Activated T-cell treated with anti-CD3 and anti-CD28 coated beads, Interleukin-2, amount 50 U/mL, for 72 hours (primary cell): ENCODE data around the gene PRAC1. TPM values are rescaled to one million over a fixed set of nuclear protein-coding genes. Genes with fewer than 3 reads are reported as not detected.
"Not testable (repeated sequence)": the region's sequence is repeated elsewhere in the genome, so short reads cannot be mapped to it uniquely, and the experiment has no call there.

Experiments
- ATAC-seq, 2 donors: fragments of 150-1000 bp; cut with Tn5 transposase; replicated peaks in 1 of 2; 2 replicates each; pipeline ENCODE4 v1.10.0; 2021; ENCODE audit warnings: moderate library complexity in 2 of 2, mild to moderate bottlenecking in 1 of 2
- DNase-seq, 2 donors: peaks; one replicate each; pipeline ENCODE4 v3.0.0; 2021 to 2022; ENCODE audit warnings: mixed read lengths in 1 of 2
- H3K27ac Mint-ChIP-seq: one replicate; pipeline ENCODE4 v1.8.0; 2022; ENCODE audit warnings: mild to moderate bottlenecking, moderate library complexity, mixed read lengths
- H3K27me3 Mint-ChIP-seq: one replicate; pipeline ENCODE4 v1.8.0; 2022; ENCODE audit warnings: low read depth, mixed read lengths
- H3K36me3 Mint-ChIP-seq, 2 donors: one replicate each; pipeline ENCODE4 v1.8.0; 2022; ENCODE audit warnings: mixed read lengths in 2 of 2, mild to moderate bottlenecking in 1 of 2; ENCODE audit not compliant: insufficient read depth in 2 of 2
- H3K4me1 Mint-ChIP-seq: one replicate; pipeline ENCODE4 v1.8.0; 2022; ENCODE audit warnings: low read depth, mixed read lengths
- H3K4me3 Mint-ChIP-seq, 2 donors: one replicate each; pipeline ENCODE4 v1.8.0; 2022; ENCODE audit warnings: mild to moderate bottlenecking in 2 of 2, mixed read lengths in 2 of 2, moderate library complexity in 2 of 2
- H3K9me3 Mint-ChIP-seq, 2 donors: one replicate each; pipeline ENCODE4 v1.8.0; 2022; ENCODE audit warnings: mixed read lengths in 2 of 2
- total RNA-seq, 2 donors: library from RNA; stranded (reverse); gene quantifications; one replicate each; pipeline ENCODE4 v1.2.3, GENCODE V29; 2022

PRAC1 gene
- total RNA-seq, 2 donors from 2014 or later, result not detected

DNA sequence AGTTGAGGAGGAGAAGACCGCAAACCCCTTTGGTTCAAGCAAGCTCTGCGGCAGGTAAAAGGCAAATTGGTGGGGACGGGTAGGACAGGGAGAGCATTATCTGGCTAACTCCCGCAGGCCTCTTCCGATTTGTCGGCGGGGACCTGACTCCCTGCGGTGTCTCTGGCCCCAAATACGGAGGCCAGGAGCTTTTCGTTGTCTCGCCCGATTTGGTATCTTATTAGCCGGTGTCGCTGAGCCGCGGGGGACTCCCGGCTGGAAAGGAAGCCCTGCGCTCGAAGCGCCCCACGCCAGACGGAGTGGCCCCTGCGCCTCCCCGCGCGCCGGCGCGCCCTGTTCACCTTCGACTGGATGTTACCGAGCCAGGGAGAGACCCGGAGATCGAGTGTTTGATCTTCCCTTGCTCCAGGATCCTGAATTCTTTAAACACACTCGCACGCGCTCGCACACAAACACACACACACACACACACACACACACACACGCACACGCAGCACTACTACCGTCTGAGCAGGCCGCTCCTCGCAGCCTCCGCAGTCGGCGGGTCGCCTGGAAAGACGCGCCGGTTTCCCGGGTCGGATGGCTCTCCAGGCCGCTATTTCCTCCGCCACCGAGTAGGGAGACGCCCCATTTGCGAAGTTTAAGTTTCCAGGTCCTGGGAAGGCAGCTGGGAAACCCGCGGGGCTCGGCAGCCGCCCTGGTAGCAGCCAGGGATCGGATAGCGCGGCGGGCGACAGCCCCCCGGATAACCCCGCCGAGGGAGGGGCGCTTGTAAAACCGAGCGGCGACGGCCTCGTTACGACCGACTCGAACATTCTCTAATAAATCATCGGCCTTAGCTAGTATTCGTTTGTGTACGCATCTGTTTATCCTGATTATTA is 3.3 kb downstream of the PRAC1 start:
- Mint-ChIP-seq H3K36me3 (no peaks in the 10 kb centered on the region), H3K4me3 (peak overlapping the region; percentile 47 to 81), H3K4me1 (peaks cover 54% of the 10 kb centered on the region), H3K27me3 (peaks cover 80% of the 10 kb centered on the region), H3K9me3 (no peaks in the 10 kb centered on the region), H3K27ac (peak overlapping the region; percentile 42)
- ATAC-seq (no peak), DNase-seq (no peak)

DNA sequence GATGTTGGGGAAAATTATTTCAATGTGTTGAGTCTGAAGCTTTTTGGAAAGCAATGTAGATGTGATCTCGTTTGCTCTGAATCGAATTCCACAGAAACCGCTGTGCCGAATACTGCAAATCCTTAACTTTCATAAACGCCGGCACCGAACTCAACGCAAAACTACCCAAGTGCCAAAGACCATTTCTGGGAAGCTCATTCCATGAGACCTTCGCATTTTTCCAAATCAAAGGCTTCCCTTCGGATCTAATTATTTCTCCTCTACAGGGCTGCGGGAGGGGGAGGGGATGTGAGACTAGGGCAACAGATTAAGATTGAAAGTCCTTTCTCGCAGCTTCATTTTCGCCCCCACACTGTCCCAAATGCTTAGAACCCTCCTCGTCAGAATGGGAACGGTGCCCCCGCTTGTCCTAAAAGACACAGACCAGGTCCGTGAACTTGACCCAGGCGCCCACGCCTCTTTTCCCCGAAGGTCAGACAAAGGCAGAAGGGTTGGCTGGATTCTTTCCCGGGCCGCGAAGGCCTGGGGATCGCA is 4.0 kb downstream of the PRAC1 start:
- H3K36me3 Mint-ChIP-seq, result no peaks in the 10 kb centered on the region
- H3K4me3 Mint-ChIP-seq, result peak overlapping the region; percentile 47 to 81
- H3K27ac Mint-ChIP-seq, result peak overlapping the region; percentile 42
- ATAC-seq, result no peak
- no peak for DNase-seq
- no peaks in the 10 kb centered on the region for H3K9me3 Mint-ChIP-seq
- H3K27me3 Mint-ChIP-seq, result peaks cover 73% of the 10 kb centered on the region
- peaks cover 46% of the 10 kb centered on the region for H3K4me1 Mint-ChIP-seq

- peaks cover 70% of the 10 kb centered on the region for H3K27me3 Mint-ChIP-seq
- H3K4me3 Mint-ChIP-seq, result peak overlapping the region in 1 of 2 donors; percentile 68
- no peaks in the 10 kb centered on the region for H3K36me3 Mint-ChIP-seq
- H3K27ac Mint-ChIP-seq, result peak overlapping the region; percentile 95
- no peak for DNase-seq
- H3K9me3 Mint-ChIP-seq, result no peaks in the 10 kb centered on the region
- no peak for ATAC-seq
- H3K4me1 Mint-ChIP-seq, result peaks cover 40% of the 10 kb centered on the region
These were observed 4.7 kb downstream of the PRAC1 start for GRCh38 chr17:48717367-48718226.

DNA sequence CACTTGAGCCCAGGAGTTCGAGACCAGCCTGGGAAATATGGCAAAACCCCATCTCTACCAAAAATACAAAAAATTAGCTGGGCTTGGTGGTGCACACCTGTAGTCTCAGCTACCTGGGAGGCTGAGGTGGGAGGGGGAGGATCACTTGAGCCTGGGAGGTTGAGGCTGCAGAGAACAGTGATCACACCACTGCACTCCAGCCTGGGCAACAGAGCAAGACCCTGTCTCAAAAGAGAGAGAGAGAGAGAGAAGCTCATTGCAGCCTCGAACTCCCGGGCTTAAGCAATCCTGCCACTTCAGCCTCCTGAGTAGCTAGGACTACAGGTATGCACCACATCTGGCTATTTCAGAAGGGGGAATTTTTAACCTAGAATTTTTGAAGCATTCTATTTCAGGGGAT is 5.8 kb downstream of the PRAC1 start:
- not testable (repeated sequence) for H3K4me3 Mint-ChIP-seq, H3K9me3 Mint-ChIP-seq, H3K36me3 Mint-ChIP-seq, ATAC-seq, DNase-seq, H3K27ac Mint-ChIP-seq
- peaks cover 32% of the 10 kb centered on the region for H3K4me1 Mint-ChIP-seq
- peaks cover 65% of the 10 kb centered on the region for H3K27me3 Mint-ChIP-seq

DNA sequence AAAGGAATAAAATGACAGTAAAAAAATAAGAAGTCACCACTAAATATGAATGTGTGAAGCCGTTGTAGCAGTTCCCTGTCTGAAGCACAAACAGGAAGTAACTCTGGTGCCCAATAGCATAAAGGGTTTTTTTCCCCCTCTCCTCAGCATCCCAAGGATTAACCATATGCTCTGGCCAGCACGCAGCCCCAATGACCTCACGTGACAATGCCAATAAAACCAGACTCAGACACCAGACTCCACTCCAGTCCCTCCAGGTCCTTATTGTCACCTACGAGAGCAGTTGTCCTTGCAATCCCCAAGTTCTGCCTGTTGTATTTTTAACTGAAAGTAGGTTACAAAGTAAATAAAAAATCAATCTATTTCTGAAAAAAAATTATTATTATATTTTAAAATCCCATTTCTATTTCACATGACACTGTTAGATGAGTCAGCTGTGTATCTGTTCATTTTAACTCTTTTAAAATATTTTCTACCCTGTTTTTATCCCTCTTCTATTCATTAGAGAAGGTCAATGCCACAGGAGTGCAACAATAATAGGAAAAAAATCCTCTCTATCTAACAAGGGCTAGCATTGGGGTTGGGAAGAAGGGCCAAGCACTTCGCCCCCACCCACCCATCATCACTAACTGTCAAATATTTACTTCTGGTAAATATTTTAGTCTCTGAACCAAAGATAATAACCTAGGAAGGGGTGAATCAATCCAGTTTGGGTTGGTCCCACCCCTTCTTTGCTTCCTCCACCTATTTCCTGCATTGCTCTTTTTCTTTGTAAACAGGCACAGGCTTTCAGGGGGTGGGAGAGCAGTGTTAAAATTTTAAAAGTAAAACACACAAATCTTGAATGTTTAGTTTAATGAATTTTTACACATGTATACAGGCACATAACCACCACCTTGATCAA is 6.6 kb downstream of the PRAC1 start:
- no peak for ATAC-seq
- peaks cover 29% of the 10 kb centered on the region for H3K4me1 Mint-ChIP-seq
- H3K27me3 Mint-ChIP-seq, result peaks cover 57% of the 10 kb centered on the region
- H3K36me3 Mint-ChIP-seq, result no peaks in the 10 kb centered on the region
- no peak overlapping the region for H3K27ac Mint-ChIP-seq
- no peaks in the 10 kb centered on the region for H3K9me3 Mint-ChIP-seq
- DNase-seq, result no peak
- H3K4me3 Mint-ChIP-seq, result no peak overlapping the region

DNA sequence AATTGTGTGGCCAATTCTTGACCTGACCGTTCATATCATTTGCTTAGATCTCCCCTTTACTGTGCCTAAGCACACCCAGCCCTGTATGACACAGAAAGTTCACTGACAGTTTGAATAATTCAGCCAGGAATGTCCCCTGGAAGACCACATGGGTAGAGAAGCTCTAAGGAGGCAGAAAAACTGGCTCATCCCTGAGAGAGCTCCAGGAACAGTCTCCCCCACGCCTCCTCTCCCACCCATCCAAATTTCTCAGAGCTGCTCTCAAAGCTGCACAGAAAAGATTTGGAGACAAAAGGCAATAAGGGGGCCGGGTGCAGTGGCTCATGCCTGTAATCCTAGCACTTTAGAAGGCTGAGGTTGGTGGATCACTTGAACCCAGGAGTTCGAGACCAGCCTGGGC is 11.2 kb downstream of the PRAC1 start:
- peaks cover 48% of the 10 kb centered on the region for H3K27me3 Mint-ChIP-seq

GRCh38 chr17:48704361-48705248 is 17.7 kb downstream of the PRAC1 start:
- no peak for DNase-seq
- Mint-ChIP-seq H3K27me3 (peaks cover 80% of the 10 kb centered on the region), H3K27ac (no peak overlapping the region), H3K4me1 (no peaks in the 10 kb centered on the region), H3K4me3 (no peak overlapping the region), H3K9me3 (no peaks in the 10 kb centered on the region), H3K36me3 (no peaks in the 10 kb centered on the region)
- ATAC-seq, result no peak

More for the DNA sequence above, 11.2 kb downstream of the PRAC1 start:
- H3K4me1 Mint-ChIP-seq, result no peaks in the 10 kb centered on the region
- H3K4me3 Mint-ChIP-seq, result no peak overlapping the region
- no peaks in the 10 kb centered on the region for H3K36me3 Mint-ChIP-seq
- ATAC-seq (no peak), DNase-seq (no peak)
- H3K9me3 Mint-ChIP-seq, result no peaks in the 10 kb centered on the region
- H3K27ac Mint-ChIP-seq, result no peak overlapping the region

GRCh38 chr17:48701864-48702532 is 20.3 kb downstream of the PRAC1 start:
- H3K9me3 Mint-ChIP-seq, result no peaks in the 10 kb centered on the region
- H3K36me3 Mint-ChIP-seq, result no peaks in the 10 kb centered on the region
- H3K27ac Mint-ChIP-seq, result no peak overlapping the region
- peaks cover 54% of the 10 kb centered on the region for H3K27me3 Mint-ChIP-seq
- H3K4me1 Mint-ChIP-seq, result no peaks in the 10 kb centered on the region
- no peak overlapping the region for H3K4me3 Mint-ChIP-seq
- ATAC-seq (no peak), DNase-seq (no peak)

- ATAC-seq (no peak), DNase-seq (no peak)
- Mint-ChIP-seq H3K27ac (no peak overlapping the region), H3K27me3 (peaks cover 31% of the 10 kb centered on the region), H3K4me3 (no peak overlapping the region), H3K9me3 (peaks cover 0 to 2% of the 10 kb centered on the region in 2 donors), H3K4me1 (no peaks in the 10 kb centered on the region), H3K36me3 (peaks cover 0 to 1% of the 10 kb centered on the region in 2 donors)
These were observed 29.1 kb downstream of the PRAC1 start for GRCh38 chr17:48693178-48693577.

- ATAC-seq (no peak), DNase-seq (no peak)
- H3K36me3 Mint-ChIP-seq, result peaks cover 0 to 1% of the 10 kb centered on the region in 2 donors
- H3K4me3 Mint-ChIP-seq, result no peak overlapping the region
- no peak overlapping the region for H3K27ac Mint-ChIP-seq
- H3K27me3 Mint-ChIP-seq, result peaks cover 31% of the 10 kb centered on the region
- H3K4me1 Mint-ChIP-seq, result no peaks in the 10 kb centered on the region
- H3K9me3 Mint-ChIP-seq, result peaks cover 0 to 2% of the 10 kb centered on the region in 2 donors
These were observed 30.3 kb downstream of the PRAC1 start for GRCh38 chr17:48692049-48692448.

DNA sequence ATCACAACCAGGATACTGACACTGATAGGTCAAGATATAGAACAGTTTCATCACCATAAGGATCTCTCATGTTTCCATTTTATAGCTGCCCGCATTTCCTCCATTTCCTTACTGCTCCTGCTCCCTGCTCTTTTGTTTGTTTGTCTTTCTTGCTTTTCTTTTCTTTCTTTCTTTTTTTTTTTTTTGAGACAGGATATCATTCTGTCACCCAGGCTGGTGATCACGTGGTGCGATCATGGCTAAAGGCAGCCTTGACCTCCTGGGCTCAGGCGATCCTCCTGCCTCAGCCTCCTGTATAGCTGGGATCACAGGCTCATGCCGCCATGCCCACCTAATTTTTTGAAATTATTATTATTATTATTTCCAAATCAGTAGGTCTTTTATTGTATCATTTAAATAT is 31.7 kb downstream of the PRAC1 start:
- Mint-ChIP-seq H3K36me3 (peaks cover 0 to 1% of the 10 kb centered on the region in 2 donors), H3K27ac (no peak overlapping the region), H3K4me1 (no peaks in the 10 kb centered on the region), H3K4me3 (no peak overlapping the region), H3K27me3 (peaks cover 31% of the 10 kb centered on the region), H3K9me3 (peaks cover 0 to 2% of the 10 kb centered on the region in 2 donors)
- DNase-seq, result no peak
- no peak for ATAC-seq
